ENCODE results near the gene MT1X. TPM values are rescaled to one million over a fixed set of nuclear protein-coding genes. Genes with fewer than 3 reads are reported as not detected.
"Not testable (repeated sequence)": the region's sequence is repeated elsewhere in the genome, so short reads cannot be mapped to it uniquely, and the experiment has no call there.

The MT1X gene
- total RNA-seq, 1 donor from 2014 or later: 24.6 TPM

- DNase-seq (ENCODE audit: low spot score): no peak
- intact Hi-C loops (cut with DNase I): no loop called here
These were observed 30.7 kb upstream of the MT1X start, which contains the start of gene MT1B for GRCh38 chr16:56651586-56651985. MT1B (plus strand) TSS chr16:56651886; CDS start chr16:56651954, 68 bp downstream.

DNA sequence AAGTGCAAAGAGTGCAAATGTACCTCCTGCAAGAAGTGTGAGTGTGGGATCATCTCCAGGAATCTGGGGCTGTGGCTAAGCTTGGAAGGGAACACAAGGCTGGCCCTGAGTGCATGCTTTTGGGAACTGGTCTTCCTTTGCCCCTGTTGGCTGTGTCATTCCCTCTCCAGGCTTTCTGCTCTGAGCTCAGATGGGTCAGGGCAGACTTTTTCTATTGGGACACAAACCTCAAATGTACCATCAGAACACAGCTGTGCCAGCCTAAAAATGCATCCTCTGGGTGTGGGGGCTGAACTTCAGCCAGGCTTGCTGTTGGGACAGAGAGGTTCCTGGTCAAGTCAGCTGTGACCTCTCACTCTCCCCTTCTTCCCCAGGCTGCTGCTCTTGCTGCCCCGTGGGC, 29.7 kb upstream of the MT1X start:
- DNase-seq (ENCODE audit: low spot score): no peak
- intact Hi-C loops (cut with DNase I): no loop called here

DNA sequence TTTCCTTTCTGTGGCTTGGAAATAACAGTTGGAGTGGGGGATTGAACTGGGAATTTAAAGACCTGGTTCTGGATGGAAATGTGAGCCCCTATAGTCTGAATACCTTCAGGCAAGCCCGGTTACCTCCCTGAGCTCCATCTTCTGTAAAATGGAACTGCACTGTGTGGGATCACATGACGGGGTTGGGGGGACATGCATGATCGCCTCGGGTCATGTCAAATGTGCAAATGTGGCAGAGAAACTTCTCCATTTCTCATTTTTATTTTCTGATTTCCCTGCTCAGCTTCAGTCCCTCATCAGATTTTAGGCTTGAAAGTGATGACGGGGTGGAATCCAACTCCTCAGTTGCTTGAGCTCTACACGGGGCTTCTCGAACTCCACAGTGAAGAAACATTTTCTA, 29.1 kb upstream of the MT1X start:
- intact Hi-C loops (cut with DNase I): no loop called here
- no peak for DNase-seq (ENCODE audit: low spot score)

- peak; percentile 85 for DNase-seq (ENCODE audit: low spot score)
- intact Hi-C loops (cut with DNase I): no loop called here
These were observed 24.5 kb upstream of the MT1X start, which contains the start of gene MT1F for GRCh38 chr16:56657555-56658326. MT1F (plus strand) TSS chr16:56657959; CDS start chr16:56658059, 100 bp downstream.

GRCh38 chr16:56658327-56658875, 23.9 kb upstream of the MT1X start:
- DNase-seq (ENCODE audit: low spot score): no peak
- intact Hi-C loops (cut with DNase I): no loop called here

DNA sequence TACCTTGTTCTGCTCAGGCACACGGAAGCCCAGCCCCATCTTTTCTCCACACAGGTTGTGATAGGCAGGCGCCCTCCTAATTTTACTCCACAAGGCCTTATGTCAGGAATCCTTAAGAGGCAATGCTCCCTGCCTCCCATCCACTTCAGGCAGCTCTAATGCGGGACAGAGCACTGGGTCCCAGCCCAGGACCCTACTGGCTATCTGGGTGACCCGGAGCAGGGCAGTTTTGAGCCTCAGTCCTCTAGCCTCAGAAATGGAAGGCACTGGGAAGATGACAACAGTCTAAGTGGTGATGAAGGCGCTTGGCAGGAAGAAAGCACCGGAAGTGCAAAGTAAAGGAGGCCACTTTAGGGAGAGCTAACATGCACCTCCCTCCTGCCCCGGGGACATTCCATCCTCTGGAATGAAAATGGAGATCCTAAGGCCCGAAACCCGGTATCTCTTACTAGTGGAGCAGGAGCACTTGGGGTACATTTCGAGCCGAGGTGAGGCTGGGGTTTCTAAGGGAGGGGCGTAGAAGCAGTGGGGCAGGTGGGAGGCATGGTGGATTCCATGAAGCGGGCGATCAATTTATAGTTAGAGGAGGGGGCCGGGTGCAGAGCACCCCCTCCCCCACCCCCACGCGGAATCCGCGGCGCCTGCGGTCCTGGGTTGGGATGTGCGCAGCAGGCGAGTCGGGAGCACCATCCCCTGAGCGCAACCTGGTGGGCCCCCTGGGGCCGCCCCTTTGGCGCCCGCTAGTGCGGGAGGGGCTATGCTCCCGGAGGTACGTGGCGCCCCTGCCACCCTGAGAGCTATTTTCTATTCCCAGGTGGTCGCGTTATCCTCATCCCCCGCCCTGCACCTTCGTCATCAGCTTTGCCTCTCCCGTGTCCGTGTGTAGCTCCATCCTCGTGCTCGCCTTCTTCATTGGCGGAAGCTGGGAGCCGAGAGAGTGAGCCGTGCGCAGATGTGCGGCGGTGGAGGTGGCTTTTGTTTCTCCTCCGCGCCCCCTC, 19.6 kb upstream of the MT1X start:
- intact Hi-C loops (cut with DNase I): no loop called here

DNA sequence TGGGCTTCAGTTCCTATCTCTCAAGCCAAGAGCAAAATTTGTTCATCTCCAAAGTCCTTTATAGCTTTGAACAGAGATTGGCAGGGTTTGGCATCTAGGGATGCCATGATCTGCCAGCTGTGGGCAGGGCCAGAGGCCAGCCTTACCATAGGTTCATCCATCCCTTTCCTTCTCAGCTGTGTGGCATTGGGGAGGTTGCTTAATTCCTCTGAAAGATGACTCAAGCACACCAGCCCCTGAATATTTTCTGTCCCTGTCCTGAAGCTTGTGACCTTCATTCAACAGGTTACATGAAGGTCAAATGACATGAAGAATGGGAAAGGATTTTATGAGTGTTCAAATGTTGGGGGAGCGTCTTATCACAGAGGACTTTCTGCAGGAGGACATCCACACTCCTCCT, 17.8 kb upstream of the MT1X start:
- DNase-seq (ENCODE audit: low spot score): no peak
- intact Hi-C loops (cut with DNase I): no loop called here

More for the DNA sequence above, 19.6 kb upstream of the MT1X start:
- DNase-seq (ENCODE audit: low spot score): no peak

- DNase-seq (ENCODE audit: low spot score); intact Hi-C loops (cut with DNase I): not testable (repeated sequence)
These were observed 16.7 kb upstream of the MT1X start for GRCh38 chr16:56665286-56666261.

GRCh38 chr16:56667581-56668571, 14.4 kb upstream of the MT1X start, which contains the start of gene MT1G:
MT1G (minus strand) TSS chr16:56668065; CDS start chr16:56667993, 72 bp downstream.
- intact Hi-C loops (cut with DNase I): no loop called here
- no peak for DNase-seq (ENCODE audit: low spot score)

- intact Hi-C loops (cut with DNase I): no loop called here
- DNase-seq (ENCODE audit: low spot score): no peak
These were observed 13.0 kb upstream of the MT1X start, which contains the start of gene MT1H for GRCh38 chr16:56669005-56669839. MT1H (plus strand) TSS chr16:56669814; CDS start chr16:56669885, 71 bp downstream.

DNA sequence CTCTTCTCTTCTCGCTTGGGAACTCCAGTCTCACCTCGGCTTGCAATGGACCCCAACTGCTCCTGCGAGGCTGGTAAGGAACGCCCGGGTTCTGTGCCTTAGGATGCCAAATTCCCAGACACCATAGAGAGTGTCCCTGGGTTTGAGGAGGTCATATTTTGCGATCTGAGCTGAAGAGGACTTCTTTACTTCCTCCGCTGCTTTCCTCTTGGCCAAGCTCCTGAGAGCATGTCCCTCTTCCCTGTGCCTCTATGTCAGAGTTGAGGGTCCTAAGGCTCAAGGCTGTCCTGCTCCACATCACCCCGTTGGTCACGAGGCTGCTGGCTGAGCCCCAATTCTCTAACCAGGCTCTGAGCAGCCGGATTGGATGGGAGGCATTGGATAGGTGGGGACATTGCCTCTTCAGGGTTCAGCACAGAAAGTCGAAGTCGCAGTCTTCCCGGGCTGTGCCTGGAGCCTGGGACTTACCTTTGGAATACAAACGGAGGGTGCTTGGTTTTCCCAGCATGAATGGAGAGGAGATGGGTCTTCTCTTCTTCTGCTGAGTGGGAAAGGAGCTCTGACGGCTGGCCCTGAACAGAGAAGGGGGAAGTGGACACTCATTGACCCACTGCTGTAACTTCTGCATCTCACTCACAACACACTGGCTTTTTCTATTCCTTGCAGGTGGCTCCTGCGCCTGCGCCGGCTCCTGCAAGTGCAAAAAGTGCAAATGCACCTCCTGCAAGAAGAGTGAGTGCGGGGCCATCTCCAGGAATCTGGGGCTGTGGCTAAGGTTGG, 12.2 kb upstream of the MT1X start:
- intact Hi-C loops (cut with DNase I): no loop called here
- DNase-seq (ENCODE audit: low spot score): no peak

DNA sequence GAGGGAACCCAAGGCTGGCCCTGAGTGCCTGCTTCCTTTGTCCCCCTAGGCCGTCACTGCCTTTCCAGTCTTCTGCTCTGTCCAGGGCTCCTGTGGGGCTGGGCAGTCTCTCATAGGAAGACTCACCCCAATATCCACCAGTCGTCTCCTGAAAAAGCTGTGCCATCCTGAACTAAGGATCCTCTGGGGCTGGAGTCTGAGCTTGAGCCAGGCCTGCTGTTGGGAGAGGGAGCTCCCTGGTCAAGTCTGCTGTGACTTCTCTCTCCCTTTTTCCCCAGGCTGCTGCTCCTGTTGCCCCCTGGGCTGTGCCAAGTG, 11.7 kb upstream of the MT1X start:
- intact Hi-C loops (cut with DNase I): no loop called here

DNA sequence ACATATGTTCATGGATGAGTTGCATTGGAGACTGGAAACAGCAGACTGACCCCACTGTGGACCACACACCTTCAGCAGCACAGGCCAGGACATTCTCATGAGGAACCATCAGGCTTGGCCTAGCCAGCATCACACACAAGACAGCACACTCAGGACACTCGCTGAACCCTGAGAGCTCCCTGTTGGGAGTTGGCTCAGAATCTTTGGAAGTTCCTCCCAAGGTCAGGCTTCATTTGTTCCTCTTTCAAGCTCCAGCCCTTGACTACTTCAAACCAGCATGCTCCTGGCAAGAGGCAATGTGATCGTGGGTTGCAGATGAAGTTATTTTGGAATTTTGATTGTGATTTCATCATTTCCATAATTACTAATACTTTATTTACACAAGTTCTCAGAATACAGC, 10.6 kb upstream of the MT1X start:
- DNase-seq (ENCODE audit: low spot score); intact Hi-C loops (cut with DNase I): not testable (repeated sequence)

More for the DNA sequence above, 11.7 kb upstream of the MT1X start:
- DNase-seq (ENCODE audit: low spot score): no peak

DNA sequence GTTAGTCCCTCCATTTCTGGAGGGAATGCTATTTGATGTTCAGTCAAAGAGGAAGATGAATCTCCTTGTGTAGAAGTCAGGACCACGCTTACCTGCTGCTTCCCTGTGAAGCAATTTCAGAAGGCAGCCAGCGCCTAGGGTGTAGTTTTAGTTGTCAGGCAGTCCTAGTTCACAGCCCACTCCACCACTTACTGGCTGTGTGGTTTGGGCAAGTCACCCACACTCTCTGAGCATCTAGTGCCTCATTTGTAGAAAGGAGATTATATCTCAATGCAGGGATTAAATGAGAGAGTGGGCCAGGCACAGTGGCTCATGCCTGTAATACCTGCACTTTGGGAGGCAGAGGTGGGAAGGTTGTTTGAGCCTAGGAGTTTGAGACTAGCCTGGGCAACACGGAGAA, 10.1 kb upstream of the MT1X start:
- intact Hi-C loops (cut with DNase I); DNase-seq (ENCODE audit: low spot score): not testable (repeated sequence)

DNA sequence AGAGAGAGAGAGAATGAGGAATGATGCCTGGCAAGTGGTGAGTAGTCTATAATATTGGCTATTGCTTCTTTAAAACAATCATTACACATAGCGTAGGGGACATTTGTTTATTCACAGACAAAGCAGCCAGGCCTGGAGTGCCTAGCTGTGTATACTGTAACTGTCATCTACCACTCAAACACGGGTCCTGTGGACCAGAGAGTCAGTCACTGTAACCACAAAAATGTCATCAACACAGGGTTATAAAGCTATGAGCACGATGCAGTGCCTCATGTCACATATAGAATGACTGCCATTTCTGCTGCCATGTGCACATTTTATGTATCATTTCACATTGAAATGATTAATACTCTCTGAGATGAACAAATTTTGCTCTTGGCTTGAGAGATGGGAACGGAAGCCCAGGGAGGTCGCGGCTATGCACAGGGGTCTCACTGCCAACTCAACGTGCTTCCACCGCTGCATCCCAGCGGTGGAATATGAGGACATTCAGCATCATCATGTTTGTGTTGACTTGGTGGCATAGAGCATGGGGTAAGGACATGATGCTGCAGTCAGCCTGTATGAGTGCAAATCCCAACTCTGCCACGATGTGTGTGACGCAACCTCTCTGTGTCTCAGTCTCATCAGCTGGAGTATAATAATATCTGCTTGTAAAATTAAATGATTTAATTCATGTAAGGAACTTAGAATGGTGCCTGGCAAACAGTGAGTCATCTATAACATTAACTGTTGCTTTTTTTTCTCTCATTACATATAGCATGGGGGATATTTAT, 9.3 kb upstream of the MT1X start:
- intact Hi-C loops (cut with DNase I): no loop called here
- no peak for DNase-seq (ENCODE audit: low spot score)
